H1 (cell line): Measurements from ENCODE around the gene COL16A1. TPM values are rescaled to one million over a fixed set of nuclear protein-coding genes. Genes with fewer than 3 reads are reported as not detected.
A peak's percentile ranks its signal among the peaks of the same experiment; 100 is the strongest.

Experiments used
- CTCF ChIA-PET: fragments of 300-600 bp; sonication (Branson Sonifier 250); formaldehyde crosslinking; loops from one replicate; lab custom pipeline; 2021; ENCODE audit not compliant: partially characterized antibody; lab: Charles Lee
- POLR2A ChIA-PET: fragments of 300-600 bp; sonication (Branson Sonifier 250); formaldehyde crosslinking; loops from one replicate; lab custom pipeline; 2021; ENCODE audit warnings: inconsistent platforms; ENCODE audit not compliant: partially characterized antibody; lab: Charles Lee
- DNase-seq, 2 experiments: peaks; one replicate each; pipeline versions ENCODE4 v3.0.0 to v3.0.0-alpha.2; 2010 to 2022; ENCODE audit warnings: low spot score in 2 of 2, low read depth in 1 of 2, mixed read lengths in 1 of 2
- FAIRE-seq: peaks from 2 replicates; lab custom pipeline; 2011; peaks lifted over from hg19 to GRCh38; lab: Jason Lieb, UNC
- H2AFZ ChIP-seq: 2 replicates; pipeline ENCODE4 v1.8.1; 2012; ENCODE audit warnings: low read length, inconsistent platforms
- H2AK5ac ChIP-seq: 2 replicates; pipeline ENCODE4 v1.6.1; 2013; ENCODE audit warnings: low read depth, low read length
- H2BK120ac ChIP-seq: replicated peaks from 2 replicates; pipeline ENCODE3; 2013; ENCODE audit warnings: low read depth, low read length, inconsistent platforms
- H2BK12ac ChIP-seq: 2 replicates; pipeline ENCODE4 v1.6.1; 2013; ENCODE audit warnings: low read depth, low read length
- H2BK15ac ChIP-seq: 2 replicates; pipeline ENCODE4 v1.6.1; 2013; ENCODE audit warnings: low read length
- H2BK20ac ChIP-seq: 2 replicates; pipeline ENCODE4 v1.6.1; 2013; ENCODE audit warnings: low read length
- H2BK5ac ChIP-seq: 2 replicates; pipeline ENCODE4 v1.6.1; 2013; ENCODE audit warnings: low read depth, low read length
- H3K14ac ChIP-seq: 2 replicates; pipeline ENCODE4 v1.6.1; 2013; ENCODE audit warnings: inconsistent platforms; ENCODE audit not compliant: insufficient read length
- H3K18ac ChIP-seq: 2 replicates; pipeline ENCODE4 v1.6.1; 2013; ENCODE audit warnings: low read length; ENCODE audit errors: extremely low read depth
- H3K23ac ChIP-seq: 2 replicates; pipeline ENCODE4 v1.6.1; 2013; ENCODE audit warnings: inconsistent platforms; ENCODE audit not compliant: insufficient read length
- H3K23me2 ChIP-seq: 2 replicates; pipeline ENCODE4 v1.6.1; 2013; ENCODE audit warnings: low read depth, low read length
- H3K27ac ChIP-seq: 2 replicates; pipeline ENCODE4 v1.6.1; 2011; ENCODE audit warnings: low read depth, low read length, inconsistent platforms
- H3K27me3 ChIP-seq, 4 experiments: replicated peaks in 1 of 4; 1 replicate in 1 of 4; 2 replicates in 3 of 4; pipeline versions ENCODE4 v1.6.1 to v1.8.1; 2011 to 2013; ENCODE audit warnings: low read length in 3 of 4, mild to moderate bottlenecking in 3 of 4, inconsistent platforms in 2 of 4, mixed read lengths in 2 of 4, moderate library complexity in 1 of 4; ENCODE audit not compliant: control insufficient read depth in 3 of 4, insufficient read depth in 3 of 4; ENCODE audit errors: extremely low read depth in 1 of 4
- H3K36me3 ChIP-seq, 4 experiments: 2 replicates each; pipeline versions ENCODE4 v1.6.1 to v1.8.1; 2011 to 2013; ENCODE audit warnings: mild to moderate bottlenecking in 4 of 4, low read length in 3 of 4, moderate library complexity in 2 of 4, control low read depth in 1 of 4, inconsistent platforms in 1 of 4; ENCODE audit not compliant: insufficient read depth in 4 of 4, control insufficient read depth in 2 of 4
- H3K4ac ChIP-seq: replicated peaks from 2 replicates; pipeline ENCODE3; 2013; ENCODE audit warnings: low read length, low read depth, mixed read lengths, inconsistent platforms; ENCODE audit not compliant: insufficient read length
- H3K4me1 ChIP-seq, 4 experiments: replicated peaks in 1 of 4; 1 replicate in 1 of 4; 2 replicates in 3 of 4; pipeline versions ENCODE4 v1.6.1 to v1.8.1; 2011 to 2013; ENCODE audit warnings: low read length in 3 of 4, inconsistent platforms in 2 of 4, mixed read lengths in 1 of 4; ENCODE audit not compliant: insufficient read depth in 4 of 4, control insufficient read depth in 3 of 4
- H3K4me2 ChIP-seq, 2 experiments: 2 replicates each; pipeline versions ENCODE4 v1.6.1 to v1.8.1; 2011 to 2013; ENCODE audit warnings: low read depth in 2 of 2, low read length in 2 of 2, control low read depth in 1 of 2, inconsistent platforms in 1 of 2, mild to moderate bottlenecking in 1 of 2; ENCODE audit not compliant: insufficient read depth in 1 of 2
- H3K4me3 ChIP-seq, 4 experiments: fragments of 200-600, 300-600 bp in 1 of 4; sonication (generic), shearing (Covaris generic), sonication (Bioruptor Twin) in 1 of 4; 2 replicates each; pipeline versions ENCODE4 v1.5.1 to v1.8.1; 2011 to 2016; ENCODE audit warnings: low read length in 4 of 4, low read depth in 3 of 4, control low read depth in 2 of 4, inconsistent platforms in 2 of 4, mild to moderate bottlenecking in 2 of 4, mixed read lengths in 1 of 4, moderate library complexity in 1 of 4; ENCODE audit not compliant: insufficient read depth in 2 of 4; ENCODE audit errors: extremely low read depth in 1 of 4
- H3K56ac ChIP-seq: replicated peaks from 2 replicates; pipeline ENCODE3; 2013; ENCODE audit warnings: low read depth, mild to moderate bottlenecking, mixed read lengths, low read length, inconsistent platforms; ENCODE audit not compliant: insufficient read length
- H3K79me1 ChIP-seq: 2 replicates; pipeline ENCODE4 v1.6.1; 2013; ENCODE audit warnings: low read depth, low read length, control low read depth
- H3K79me2 ChIP-seq, 2 experiments: 2 replicates each; pipeline versions ENCODE4 v1.6.1 to v1.8.1; 2012 to 2013; ENCODE audit warnings: low read length in 2 of 2, mild to moderate bottlenecking in 2 of 2, inconsistent platforms in 1 of 2; ENCODE audit not compliant: insufficient read depth in 2 of 2, control insufficient read depth in 1 of 2
- H3K9ac ChIP-seq, 4 experiments: replicated peaks in 1 of 4; 1 replicate in 1 of 4; 2 replicates in 3 of 4; pipeline versions ENCODE4 v1.6.1 to v1.8.1; 2011 to 2013; ENCODE audit warnings: low read depth in 3 of 4, low read length in 3 of 4, control low read depth in 2 of 4, mild to moderate bottlenecking in 2 of 4, moderate library complexity in 2 of 4, inconsistent platforms in 1 of 4; ENCODE audit errors: extremely low read depth in 1 of 4
- H3K9me3 ChIP-seq, 2 experiments: 2 replicates each; pipeline versions ENCODE4 v1.6.1 to v1.8.1; 2012 to 2013; ENCODE audit warnings: mild to moderate bottlenecking in 2 of 2, moderate library complexity in 2 of 2, control low read depth in 1 of 2, inconsistent platforms in 1 of 2, low read depth in 1 of 2, low read length in 1 of 2, mixed read lengths in 1 of 2; ENCODE audit not compliant: insufficient read depth in 2 of 2
- H4K20me1 ChIP-seq, 2 experiments: replicated peaks in 1 of 2; 2 replicates each; pipeline versions ENCODE3 to v1.8.1; 2011 to 2013; ENCODE audit warnings: inconsistent platforms in 2 of 2, low read length in 2 of 2, mild to moderate bottlenecking in 1 of 2; ENCODE audit not compliant: insufficient read depth in 2 of 2, control insufficient read depth in 1 of 2
- H4K5ac ChIP-seq: 2 replicates; pipeline ENCODE4 v1.6.1; 2013; ENCODE audit warnings: low read length, low read depth, mixed read lengths, inconsistent platforms; ENCODE audit not compliant: insufficient read length
- H4K8ac ChIP-seq: 2 replicates; pipeline ENCODE4 v1.8.0; 2013; ENCODE audit warnings: mild to moderate bottlenecking, moderate library complexity, low read length, inconsistent platforms; ENCODE audit not compliant: insufficient read depth; ENCODE audit errors: extremely low read depth
- H4K91ac ChIP-seq: replicated peaks from 2 replicates; pipeline ENCODE3; 2013; ENCODE audit warnings: low read length, mixed read lengths, inconsistent platforms; ENCODE audit not compliant: insufficient read length
- JUN ChIP-seq: IDR thresholded peaks from 2 replicates; pipeline ENCODE4 v1.6.1; 2011; ENCODE audit warnings: low read depth, mild to moderate bottlenecking, improper control_type of control experiment, low read length
- YY1 ChIP-seq: IDR thresholded peaks from 2 replicates; pipeline ENCODE4 v1.6.1; 2011; ENCODE audit warnings: low read depth, mild to moderate bottlenecking, low read length
- WGBS, 2 experiments: shearing (Covaris generic) in 1 of 2; methylation state at CpG; one replicate each; pipeline versions ENCODE4 v1.1.6 to v1.1.7; 2013 to 2015; ENCODE audit warnings: low lambda C conversion rate in 2 of 2, mixed read lengths in 2 of 2, inconsistent platforms in 1 of 2, low coverage in 1 of 2, missing lambda C conversion rate in 1 of 2; ENCODE audit not compliant: insufficient replicate concordance in 2 of 2, insufficient coverage in 1 of 2, insufficient read length in 1 of 2; ENCODE audit errors: extremely low coverage in 1 of 2, missing lambda C conversion rate in 1 of 2; 5-methylcytosine and 5-hydroxymethylcytosine counted together
- polyA plus RNA-seq, 7 experiments: library from polyadenylated mRNA; depleted of rRNA in 3 of 7; stranded (reverse) in 5 of 7; unstranded in 2 of 7; fragments of >200 nt in 5 of 7; fragments of 200-250 nt in 2 of 7; gene quantifications; 1 replicate in 5 of 7; 2 replicates in 1 of 7; 4 replicates in 1 of 7; pipeline versions ENCODE4 v1.2.1 to v1.2.3, GENCODE V29; 2011 to 2013; ENCODE audit warnings: missing spikeins in 2 of 7, mixed read lengths in 2 of 7
- total RNA-seq: library from RNA; stranded (reverse); fragmentation: NEBNext Ultra II Directional; extraction: Animal tissue kit (Norgen Biotek cat#: 25700); gene quantifications from 2 replicates; pipeline ENCODE4 v1.2.1, GENCODE V29; 2021

Gene COL16A1
- total and polyA plus RNA-seq, 2 of the 8 experiments (the other 6 are each of a cell fraction or from before 2014, with no cell fraction given), result 2.0 to 10.5 TPM

DNA sequence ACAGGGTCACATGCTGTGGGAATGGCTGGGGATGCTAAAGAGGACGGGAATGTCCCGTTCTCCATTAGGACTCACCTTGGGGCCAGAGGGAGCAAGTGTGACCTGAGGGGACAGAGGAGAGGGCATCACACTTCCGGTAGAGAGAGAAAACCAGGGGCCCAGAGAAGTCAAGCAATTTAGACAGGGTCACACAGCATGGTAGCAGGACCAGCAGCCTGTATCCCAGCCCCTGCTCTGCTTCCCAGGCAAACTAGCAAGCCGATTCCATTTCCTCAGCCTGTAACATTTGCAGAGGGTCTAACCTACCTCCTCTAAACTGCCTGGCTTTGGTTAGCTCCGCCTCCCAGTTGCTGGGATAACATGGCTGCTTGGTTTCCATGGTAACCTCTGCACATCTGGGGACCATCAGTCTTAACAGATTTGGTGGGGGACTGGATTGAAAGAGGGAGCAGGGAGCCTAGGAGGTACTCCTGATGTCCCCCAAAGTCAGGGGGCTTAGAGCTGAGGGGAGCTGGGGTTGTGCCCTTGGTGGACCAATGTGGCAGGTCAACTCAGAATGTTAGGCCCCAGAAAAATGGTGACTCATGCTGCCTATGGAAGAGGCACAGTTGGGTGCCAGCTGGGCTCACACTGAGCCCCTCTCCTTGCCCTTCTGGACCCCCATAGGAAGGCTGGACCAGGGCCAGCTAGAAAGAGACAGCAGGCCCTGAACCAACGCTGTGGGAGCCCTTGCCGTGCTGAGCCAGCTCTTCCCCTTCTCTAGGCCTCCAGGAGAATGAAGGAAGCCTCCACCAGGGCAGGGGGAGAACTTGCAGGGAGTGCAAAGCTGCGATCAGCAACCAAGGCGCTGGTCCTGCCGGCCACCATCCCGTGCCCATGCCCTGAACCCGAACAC, 9.5 kb downstream of the COL16A1 start:
- Histone ChIP-seq H4K20me1 (no peaks in the 10 kb centered on the region), H3K36me3 (no peaks in the 10 kb centered on the region), H3K56ac (no peak overlapping the region), H3K4me3 (no peak overlapping the region), H4K91ac (no peak overlapping the region), H2BK15ac (no peak overlapping the region), H3K4me1 (no peaks in the 10 kb centered on the region; a peak in 1 of 7 replicates), H3K14ac (no peak overlapping the region), H3K27ac (no peak overlapping the region), H3K79me1 (no peaks in the 10 kb centered on the region), H3K23ac (no peak overlapping the region), H3K27me3 (no peaks in the 10 kb centered on the region), H2BK5ac (peak overlapping the region; percentile 16), H3K4me2 (no peak overlapping the region), H3K9ac (no peak overlapping the region), H3K23me2 (no peaks in the 10 kb centered on the region), H3K4ac (no peak overlapping the region), H3K9me3 (no peaks in the 10 kb centered on the region), H4K8ac (peak overlapping the region; percentile 45; the same call in 1 of the 2 replicates), H2BK20ac (no peak overlapping the region), H2BK12ac (peak overlapping the region; percentile 80; the same call in 1 of the 2 replicates), H4K5ac (no peak overlapping the region), H2AK5ac (no peak overlapping the region), H3K79me2 (no peaks in the 10 kb centered on the region), H3K18ac (no peak overlapping the region), H2AFZ (no peak overlapping the region), H2BK120ac (no peak overlapping the region)
- 91% methylated on average over 12 of the region's 12 CpGs; no CpG with 5 or more reads in 1 of the 2 experiments for WGBS, 2 experiments
- DNase-seq (no peak), FAIRE-seq (no peak)
- ChIA-PET CTCF (interaction anchor here (0.7 to 24.1 kb wide), 11 partner anchors 8 to 94 kb away, joined by 3 to 370 read pairs (median 7); partner anchors contain the start of gene COL16A1), POLR2A (interaction anchor here (0.7 to 2.6 kb wide), 5 partner anchors 9 to 51 kb away, joined by 3 to 11 read pairs (median 3); partner anchors contain the start of gene COL16A1)
- TF ChIP-seq YY1 (peak; percentile 11; the same call in 1 of the 2 replicates), JUN (no peak)
